Endothelial cell of umbilical vein (primary cell): ENCODE data around the gene USF2.

Source experiments
- EZH2 ChIP-seq: IDR thresholded peaks from 2 replicates; pipeline ENCODE4 v1.6.1; 2012; ENCODE audit warnings: borderline replicate concordance, low read depth, mild to moderate bottlenecking, moderate library complexity, low read length, inconsistent platforms; ENCODE audit not compliant: severe bottlenecking
- FOS ChIP-seq: IDR thresholded peaks from 2 replicates; pipeline ENCODE4 v1.6.1; 2011; ENCODE audit warnings: mild to moderate bottlenecking, low read length, moderate library complexity, borderline replicate concordance; ENCODE audit not compliant: insufficient read depth
- GATA2 ChIP-seq: IDR thresholded peaks from 2 replicates; pipeline ENCODE4 v1.7.0; 2011; ENCODE audit warnings: low read depth, mild to moderate bottlenecking, moderate library complexity, mixed read lengths, low read length; ENCODE audit not compliant: insufficient read length, insufficient read depth
- JUN ChIP-seq: IDR thresholded peaks from 2 replicates; pipeline ENCODE4 v1.6.1; 2011; ENCODE audit warnings: borderline replicate concordance, low read depth; ENCODE audit not compliant: insufficient read length, insufficient read depth
- MYC ChIP-seq: IDR thresholded peaks from one replicate; pipeline ENCODE4 v1.6.1; 2011; ENCODE audit warnings: mild to moderate bottlenecking, low read depth, low read length
- POLR2A ChIP-seq: IDR thresholded peaks from 2 replicates; pipeline ENCODE4 v1.6.1; 2012; ENCODE audit warnings: low read depth, mild to moderate bottlenecking, control low read depth, low read length
- POLR2AphosphoS5 ChIP-seq: IDR thresholded peaks from 2 replicates; pipeline ENCODE4 v1.6.1; 2012; ENCODE audit warnings: low read depth, mild to moderate bottlenecking, control low read depth, low read length, moderate library complexity; ENCODE audit not compliant: insufficient read depth
- TF ChIP-seq, protein P1 (sequence below), 2 donors: IDR thresholded peaks; 1 replicate in 1 of 2; 2 replicates in 1 of 2; pipeline ENCODE4 v1.5.1; 2011; ENCODE audit warnings: low read length in 2 of 2, mild to moderate bottlenecking in 2 of 2, moderate library complexity in 2 of 2, control low read depth in 1 of 2, inconsistent platforms in 1 of 2, low read depth in 1 of 2; ENCODE audit not compliant: insufficient read depth in 1 of 2; ENCODE audit errors: extremely low read depth in 1 of 2
- TF ChIP-seq, protein P2 (sequence below): IDR thresholded peaks from 2 replicates; pipeline ENCODE4 v1.6.1; 2011; ENCODE audit not compliant: insufficient read depth, insufficient read length

- TF ChIP-seq POLR2A (no peak), JUN (no peak), MYC (no peak), POLR2AphosphoS5 (no peak), GATA2 (no peak), EZH2 (no peak), FOS (no peak)
- TF ChIP-seq, protein P1, sequence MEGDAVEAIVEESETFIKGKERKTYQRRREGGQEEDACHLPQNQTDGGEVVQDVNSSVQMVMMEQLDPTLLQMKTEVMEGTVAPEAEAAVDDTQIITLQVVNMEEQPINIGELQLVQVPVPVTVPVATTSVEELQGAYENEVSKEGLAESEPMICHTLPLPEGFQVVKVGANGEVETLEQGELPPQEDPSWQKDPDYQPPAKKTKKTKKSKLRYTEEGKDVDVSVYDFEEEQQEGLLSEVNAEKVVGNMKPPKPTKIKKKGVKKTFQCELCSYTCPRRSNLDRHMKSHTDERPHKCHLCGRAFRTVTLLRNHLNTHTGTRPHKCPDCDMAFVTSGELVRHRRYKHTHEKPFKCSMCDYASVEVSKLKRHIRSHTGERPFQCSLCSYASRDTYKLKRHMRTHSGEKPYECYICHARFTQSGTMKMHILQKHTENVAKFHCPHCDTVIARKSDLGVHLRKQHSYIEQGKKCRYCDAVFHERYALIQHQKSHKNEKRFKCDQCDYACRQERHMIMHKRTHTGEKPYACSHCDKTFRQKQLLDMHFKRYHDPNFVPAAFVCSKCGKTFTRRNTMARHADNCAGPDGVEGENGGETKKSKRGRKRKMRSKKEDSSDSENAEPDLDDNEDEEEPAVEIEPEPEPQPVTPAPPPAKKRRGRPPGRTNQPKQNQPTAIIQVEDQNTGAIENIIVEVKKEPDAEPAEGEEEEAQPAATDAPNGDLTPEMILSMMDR (IDR thresholded peaks at IDR 0.05; ENCODE audit: extremely low read depth in 1 of 2, insufficient read depth in 1 of 2, low read depth in 1 of 2, low read length in 2 of 2): no peak
- TF ChIP-seq, protein P2, sequence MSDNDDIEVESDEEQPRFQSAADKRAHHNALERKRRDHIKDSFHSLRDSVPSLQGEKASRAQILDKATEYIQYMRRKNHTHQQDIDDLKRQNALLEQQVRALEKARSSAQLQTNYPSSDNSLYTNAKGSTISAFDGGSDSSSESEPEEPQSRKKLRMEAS: no peak
Observed at GRCh38 chr19:35297515-35297848, 28.7 kb downstream of the USF2 start.
